Upper lobe of right lung (tissue), 1 donor: ENCODE results near the gene TMEM203. TPM values are rescaled to one million over a fixed set of nuclear protein-coding genes. Genes with fewer than 3 reads are reported as not detected.
A peak's percentile ranks its signal among the peaks of the same experiment; 100 is the strongest.

ENCODE experiments used
- ATAC-seq: fragments of 200-7000 bp; cut with Tn5 transposase; one replicate; pipeline ENCODE4 v1.9.1; 2020; ENCODE audit warnings: mild to moderate bottlenecking, moderate library complexity
- DNase-seq: peaks from one replicate; pipeline ENCODE4 v3.0.0-alpha.2; 2020
- H3K27ac ChIP-seq: fragments of 200-600 bp; one replicate; pipeline ENCODE4 v1.8.0; 2022
- H3K27me3 ChIP-seq: fragments of 200-600 bp; one replicate; pipeline ENCODE4 v1.8.0; 2022; ENCODE audit warnings: mild to moderate bottlenecking
- H3K36me3 ChIP-seq: fragments of 200-600 bp; one replicate; pipeline ENCODE4 v1.8.0; 2022
- H3K4me1 ChIP-seq: fragments of 200-600 bp; one replicate; pipeline ENCODE4 v1.8.0; 2022
- H3K4me3 ChIP-seq: fragments of 200-600 bp; one replicate; pipeline ENCODE4 v1.8.0; 2022; ENCODE audit warnings: mild to moderate bottlenecking
- H3K9me3 ChIP-seq: fragments of 200-600 bp; one replicate; pipeline ENCODE4 v1.8.0; 2022
- intact Hi-C: fragments of 100-400 bp; cut with DNase I; formaldehyde crosslinking; loops from one replicate; pipeline ENCODE4 v1.11.0; 2022
- total RNA-seq: library from RNA; stranded (reverse); fragmentation: NEBNext Ultra II Directional; extraction: Animal tissue kit (Norgen Biotek cat#: 25700); gene quantifications from one replicate; pipeline ENCODE4 v1.2.1, GENCODE V29; 2021
- TF ChIP-seq, protein P1 (sequence below): fragments of 200-600 bp; IDR thresholded peaks from one replicate; pipeline ENCODE4 v1.8.0; 2022; ENCODE audit warnings: antibody characterized with exemption
- donor health status: DM: no; HTN: yes; CAD: no; lungs with severe emphysema.

The TMEM203 gene
- total RNA-seq, 1 donor from 2014 or later, result 28.7 TPM

GRCh38 chr9:137251490-137252268 is 46.2 kb upstream of the TMEM203 start:
- no peak for ATAC-seq
- TF ChIP-seq, protein P1, sequence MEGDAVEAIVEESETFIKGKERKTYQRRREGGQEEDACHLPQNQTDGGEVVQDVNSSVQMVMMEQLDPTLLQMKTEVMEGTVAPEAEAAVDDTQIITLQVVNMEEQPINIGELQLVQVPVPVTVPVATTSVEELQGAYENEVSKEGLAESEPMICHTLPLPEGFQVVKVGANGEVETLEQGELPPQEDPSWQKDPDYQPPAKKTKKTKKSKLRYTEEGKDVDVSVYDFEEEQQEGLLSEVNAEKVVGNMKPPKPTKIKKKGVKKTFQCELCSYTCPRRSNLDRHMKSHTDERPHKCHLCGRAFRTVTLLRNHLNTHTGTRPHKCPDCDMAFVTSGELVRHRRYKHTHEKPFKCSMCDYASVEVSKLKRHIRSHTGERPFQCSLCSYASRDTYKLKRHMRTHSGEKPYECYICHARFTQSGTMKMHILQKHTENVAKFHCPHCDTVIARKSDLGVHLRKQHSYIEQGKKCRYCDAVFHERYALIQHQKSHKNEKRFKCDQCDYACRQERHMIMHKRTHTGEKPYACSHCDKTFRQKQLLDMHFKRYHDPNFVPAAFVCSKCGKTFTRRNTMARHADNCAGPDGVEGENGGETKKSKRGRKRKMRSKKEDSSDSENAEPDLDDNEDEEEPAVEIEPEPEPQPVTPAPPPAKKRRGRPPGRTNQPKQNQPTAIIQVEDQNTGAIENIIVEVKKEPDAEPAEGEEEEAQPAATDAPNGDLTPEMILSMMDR, result no peak
- no peak for DNase-seq
- intact Hi-C loops, result no loop called here
- Histone ChIP-seq H3K27me3 (no peaks in the 10 kb centered on the region), H3K4me1 (peaks cover 20% of the 10 kb centered on the region), H3K4me3 (no peak overlapping the region), H3K36me3 (peaks cover 5% of the 10 kb centered on the region), H3K27ac (no peak overlapping the region), H3K9me3 (no peaks in the 10 kb centered on the region)

GRCh38 chr9:137251194-137251461 is 45.7 kb upstream of the TMEM203 start, which contains the start of gene STPG3:
Gene STPG3 (plus strand): TSS chr9:137251286. CDS start chr9:137251287, 1 bp downstream.
- Histone ChIP-seq H3K27me3 (no peaks in the 10 kb centered on the region), H3K4me1 (peaks cover 15% of the 10 kb centered on the region), H3K9me3 (no peaks in the 10 kb centered on the region), H3K27ac (no peak within 1 kb of the TSS), H3K36me3 (no peaks in the 10 kb centered on the region), H3K4me3 (no peak within 1 kb of the TSS)
- ATAC-seq, result no peak
- no peak for DNase-seq
- intact Hi-C loops, result no loop called here
- TF ChIP-seq, protein P1, result no peak

GRCh38 chr9:137250329-137251193 is 45.1 kb upstream of the TMEM203 start:
- no peaks in the 10 kb centered on the region for H3K9me3 ChIP-seq
- TF ChIP-seq, protein P1, result no peak
- H3K4me1 ChIP-seq, result peaks cover 12% of the 10 kb centered on the region
- H3K27me3 ChIP-seq, result no peaks in the 10 kb centered on the region
- no peak for DNase-seq
- no peak overlapping the region for H3K27ac ChIP-seq
- ATAC-seq, result no peak
- H3K36me3 ChIP-seq, result no peaks in the 10 kb centered on the region
- intact Hi-C loops, result no loop called here
- H3K4me3 ChIP-seq, result no peak overlapping the region

DNA sequence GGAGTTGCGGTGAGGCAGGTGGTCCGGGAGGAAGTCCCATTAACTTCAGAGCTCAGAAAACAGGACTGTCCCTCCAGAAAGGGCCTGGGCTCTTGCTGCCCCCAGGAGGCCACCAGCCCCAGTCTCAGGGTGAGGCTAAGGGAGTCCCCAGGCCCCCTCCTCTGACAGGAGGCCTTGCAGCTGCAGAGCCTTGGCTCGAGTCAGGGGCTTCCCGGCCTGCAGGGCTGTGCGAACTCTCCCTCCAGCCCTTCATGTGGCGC is 42.4 kb upstream of the TMEM203 start:
- ATAC-seq, result no peak
- intact Hi-C loops, result no loop called here
- Histone ChIP-seq H3K27me3 (no peaks in the 10 kb centered on the region), H3K4me3 (no peak overlapping the region), H3K36me3 (peaks cover 11% of the 10 kb centered on the region), H3K4me1 (peaks cover 19% of the 10 kb centered on the region), H3K27ac (peak overlapping the region; percentile 63), H3K9me3 (no peaks in the 10 kb centered on the region)
- no peak for DNase-seq
- TF ChIP-seq, protein P1, result no peak

GRCh38 chr9:137247135-137247915 is 41.9 kb upstream of the TMEM203 start:
- Histone ChIP-seq H3K27ac (peak overlapping the region; percentile 63), H3K4me3 (no peak overlapping the region), H3K9me3 (no peaks in the 10 kb centered on the region), H3K4me1 (peaks cover 24% of the 10 kb centered on the region), H3K36me3 (peaks cover 17% of the 10 kb centered on the region), H3K27me3 (no peaks in the 10 kb centered on the region)
- intact Hi-C loops, result no loop called here
- DNase-seq, result peak; percentile 86
- ATAC-seq, result peak; percentile 73
- TF ChIP-seq, protein P1, result no peak
